GM23338 (cell line): Measurements from ENCODE around the gene DSG1. TPM values are rescaled to one million over a fixed set of nuclear protein-coding genes. Genes with fewer than 3 reads are reported as not detected.

ENCODE experiments used
- ATAC-seq: fragments of 200-7000 bp; cut with Tn5 transposase; 3 replicates; pipeline ENCODE4 v1.9.1; 2020
- DNase-seq: peaks from one replicate; pipeline ENCODE4 v3.0.0-alpha.2; 2015; ENCODE audit warnings: low spot score
- H2AFZ ChIP-seq: fragments of 200-600 bp; sonication (generic); 2 replicates; pipeline ENCODE4 v1.8.0; 2016; ENCODE audit warnings: antibody characterized with exemption, mild to moderate bottlenecking, moderate library complexity
- H3F3A ChIP-seq: fragments of 200-600 bp; sonication (generic); replicated peaks from 2 replicates; pipeline ENCODE4 v1.8.0; 2017; ENCODE audit warnings: antibody characterized with exemption, mixed run types, low read depth
- H3K27ac ChIP-seq: fragments of 200-600 bp; sonication (generic); 2 replicates; pipeline ENCODE4 v1.6.1; 2016; ENCODE audit warnings: low read depth
- H3K27me3 ChIP-seq: fragments of 200-600 bp; sonication (generic); 2 replicates; pipeline ENCODE4 v1.8.0; 2016; ENCODE audit warnings: mild to moderate bottlenecking, mixed run types, moderate library complexity; ENCODE audit not compliant: insufficient read depth
- H3K36me3 ChIP-seq: fragments of 200-600 bp; sonication (generic); 2 replicates; pipeline ENCODE4 v1.8.0; 2016; ENCODE audit warnings: mild to moderate bottlenecking; ENCODE audit not compliant: insufficient read depth
- H3K4me1 ChIP-seq: fragments of 200-600 bp; sonication (generic); 2 replicates; pipeline ENCODE4 v1.8.0; 2016; ENCODE audit warnings: mild to moderate bottlenecking, moderate library complexity; ENCODE audit not compliant: insufficient read depth
- H3K4me2 ChIP-seq: fragments of 200-600 bp; sonication (generic); 2 replicates; pipeline ENCODE4 v1.7.1; 2017; ENCODE audit warnings: mixed run types
- H3K4me3 ChIP-seq: fragments of 200-600 bp; sonication (generic); 2 replicates; pipeline ENCODE4 v1.6.1; 2016; ENCODE audit warnings: mixed run types
- H3K79me2 ChIP-seq: fragments of 200-600 bp; sonication (generic); replicated peaks from 2 replicates; pipeline ENCODE4 v1.8.0; 2017; ENCODE audit warnings: mild to moderate bottlenecking; ENCODE audit not compliant: insufficient read depth
- H3K9me2 ChIP-seq: fragments of 200-600 bp; sonication (generic); 2 replicates; pipeline ENCODE4 v1.8.0; 2017; ENCODE audit not compliant: insufficient read depth
- H4K20me1 ChIP-seq: fragments of 200-600 bp; sonication (generic); replicated peaks from 2 replicates; pipeline ENCODE4 v1.8.0; 2017; ENCODE audit warnings: mild to moderate bottlenecking; ENCODE audit not compliant: insufficient read depth
- H3K27ac Mint-ChIP-seq: 2 replicates; pipeline ENCODE4 v1.8.0; 2020; ENCODE audit warnings: inconsistent platforms, mild to moderate bottlenecking, moderate library complexity, mixed read lengths
- H3K27me3 Mint-ChIP-seq: 3 replicates; pipeline ENCODE4 v1.8.0; 2022; ENCODE audit warnings: low read depth, mild to moderate bottlenecking, moderate library complexity, mixed read lengths, inconsistent platforms; ENCODE audit not compliant: insufficient read depth, poor library complexity
- H3K36me3 Mint-ChIP-seq: 3 replicates; pipeline ENCODE4 v1.8.0; 2021; ENCODE audit warnings: low read depth, mild to moderate bottlenecking, inconsistent platforms, moderate library complexity, mixed read lengths
- H3K4me1 Mint-ChIP-seq: 3 replicates; pipeline ENCODE4 v1.8.0; 2020; ENCODE audit warnings: mild to moderate bottlenecking, inconsistent platforms, mixed read lengths
- H3K4me3 Mint-ChIP-seq: 3 replicates; pipeline ENCODE4 v1.8.0; 2021; ENCODE audit warnings: moderate library complexity, mild to moderate bottlenecking, inconsistent platforms, mixed read lengths
- H3K9me3 Mint-ChIP-seq: 3 replicates; pipeline ENCODE4 v1.8.0; 2020; ENCODE audit warnings: moderate library complexity, mild to moderate bottlenecking, inconsistent platforms, mixed read lengths
- CREB1 ChIP-seq: fragments of 250-450 bp; sonication (Bioruptor Pico); IDR thresholded peaks from 2 replicates; pipeline ENCODE4 v1.5.0; 2020; ENCODE audit warnings: low read depth, mild to moderate bottlenecking, moderate library complexity
- CTCF ChIP-seq, 2 experiments: fragments of 200-600 bp in 1 of 2; sonication (generic) in 1 of 2; conservative IDR thresholded peaks; 2 replicates each; pipeline versions ENCODE4 v1.5.1 to v1.6.1; 2016 to 2017; ENCODE audit warnings: antibody characterized with exemption in 2 of 2, low read depth in 2 of 2, mild to moderate bottlenecking in 2 of 2, moderate library complexity in 1 of 2
- EZH2phosphoT487 ChIP-seq: fragments of 200-600 bp; sonication (generic); IDR thresholded peaks from one replicate; pipeline ENCODE4 v1.8.1; 2018; ENCODE audit warnings: antibody characterized with exemption; ENCODE audit not compliant: unreplicated experiment
- NANOG ChIP-seq: IDR thresholded peaks from 2 replicates; pipeline ENCODE4 v1.6.1; 2016; ENCODE audit warnings: antibody characterized with exemption, borderline replicate concordance
- POLR2AphosphoS5 ChIP-seq: IDR thresholded peaks from 2 replicates; pipeline ENCODE4 v1.6.1; 2016; ENCODE audit warnings: antibody characterized with exemption, low read depth
- STAT1 ChIP-seq: IDR thresholded peaks from one replicate; pipeline ENCODE4 v1.6.1; 2016; ENCODE audit warnings: antibody characterized with exemption; ENCODE audit not compliant: unreplicated experiment
- ZNF462 ChIP-seq: fragments of 250-450 bp; sonication (Bioruptor Pico); IDR thresholded peaks from 2 replicates; pipeline ENCODE4 v1.5.0; 2020; ENCODE audit warnings: mild to moderate bottlenecking, moderate library complexity
- polyA plus RNA-seq: library from polyadenylated mRNA; unstranded; fragments of >200 nt; fragmentation: Nextera tagmentation; extraction: Ambion mirVana; gene quantifications from 2 replicates; pipeline ENCODE4 v1.2.1, GENCODE V29; 2016
- total RNA-seq: library from RNA; depleted of rRNA; stranded (reverse); fragments of >200 nt; shearing (Covaris generic); gene quantifications from 2 replicates; pipeline ENCODE4 v1.2.3, GENCODE V29; 2014
- TF ChIP-seq, protein P1 (sequence below): IDR thresholded peaks from one replicate; pipeline ENCODE4 v1.6.1; 2018; ENCODE audit warnings: antibody characterized with exemption; ENCODE audit not compliant: unreplicated experiment
- TF ChIP-seq, protein P2 (sequence below): IDR thresholded peaks from 2 replicates; pipeline ENCODE4 v1.6.1; 2016; ENCODE audit warnings: antibody characterized with exemption

Gene DSG1
- total and polyA plus RNA-seq, 2 experiments from 2014 or later = not detected

DNA sequence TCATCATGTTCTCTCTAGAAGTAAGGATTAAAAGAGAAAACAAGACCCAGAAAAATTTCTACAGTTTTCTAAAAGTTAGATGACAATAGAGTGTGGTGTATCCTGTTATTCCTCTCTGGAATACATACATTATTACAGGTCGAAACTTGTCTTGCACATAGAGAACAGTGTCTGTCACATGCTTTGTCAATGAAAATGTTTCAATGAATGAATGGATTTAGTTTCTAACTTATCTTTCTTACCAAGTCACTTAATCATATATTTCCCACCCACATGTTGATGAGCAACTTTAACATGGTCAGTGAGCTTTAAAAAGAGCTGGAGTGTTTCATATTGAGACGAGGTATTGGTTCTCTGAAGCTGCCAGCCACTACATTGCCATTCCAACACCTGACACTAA, 63.0 kb downstream of the DSG1 start:
- Histone ChIP-seq H3K36me3 (no peaks in the 10 kb centered on the region), H3K27ac (no peak overlapping the region), H3K4me3 (no peak overlapping the region), H2AFZ (no peak overlapping the region), H3K4me1 (peaks cover 6% of the 10 kb centered on the region; the same call in 1 of the 2 replicates), H3K4me2 (no peak overlapping the region), H3K27me3 (no peaks in the 10 kb centered on the region), H3K9me2 (no peaks in the 10 kb centered on the region), H4K20me1 (no peaks in the 10 kb centered on the region), H3F3A (no peaks in the 10 kb centered on the region), H3K79me2 (no peaks in the 10 kb centered on the region)
- TF ChIP-seq EZH2phosphoT487 = no peak
- no peak for TF ChIP-seq NANOG
- TF ChIP-seq ZNF462 (CRISPR knock-in tag) = no peak
- TF ChIP-seq CTCF (conservative IDR thresholded peaks at IDR 0.05; ENCODE audit: low read depth in 2 of 2) = no peak
- no peak for TF ChIP-seq STAT1
- no peak for TF ChIP-seq POLR2AphosphoS5
- TF ChIP-seq, protein P1, sequence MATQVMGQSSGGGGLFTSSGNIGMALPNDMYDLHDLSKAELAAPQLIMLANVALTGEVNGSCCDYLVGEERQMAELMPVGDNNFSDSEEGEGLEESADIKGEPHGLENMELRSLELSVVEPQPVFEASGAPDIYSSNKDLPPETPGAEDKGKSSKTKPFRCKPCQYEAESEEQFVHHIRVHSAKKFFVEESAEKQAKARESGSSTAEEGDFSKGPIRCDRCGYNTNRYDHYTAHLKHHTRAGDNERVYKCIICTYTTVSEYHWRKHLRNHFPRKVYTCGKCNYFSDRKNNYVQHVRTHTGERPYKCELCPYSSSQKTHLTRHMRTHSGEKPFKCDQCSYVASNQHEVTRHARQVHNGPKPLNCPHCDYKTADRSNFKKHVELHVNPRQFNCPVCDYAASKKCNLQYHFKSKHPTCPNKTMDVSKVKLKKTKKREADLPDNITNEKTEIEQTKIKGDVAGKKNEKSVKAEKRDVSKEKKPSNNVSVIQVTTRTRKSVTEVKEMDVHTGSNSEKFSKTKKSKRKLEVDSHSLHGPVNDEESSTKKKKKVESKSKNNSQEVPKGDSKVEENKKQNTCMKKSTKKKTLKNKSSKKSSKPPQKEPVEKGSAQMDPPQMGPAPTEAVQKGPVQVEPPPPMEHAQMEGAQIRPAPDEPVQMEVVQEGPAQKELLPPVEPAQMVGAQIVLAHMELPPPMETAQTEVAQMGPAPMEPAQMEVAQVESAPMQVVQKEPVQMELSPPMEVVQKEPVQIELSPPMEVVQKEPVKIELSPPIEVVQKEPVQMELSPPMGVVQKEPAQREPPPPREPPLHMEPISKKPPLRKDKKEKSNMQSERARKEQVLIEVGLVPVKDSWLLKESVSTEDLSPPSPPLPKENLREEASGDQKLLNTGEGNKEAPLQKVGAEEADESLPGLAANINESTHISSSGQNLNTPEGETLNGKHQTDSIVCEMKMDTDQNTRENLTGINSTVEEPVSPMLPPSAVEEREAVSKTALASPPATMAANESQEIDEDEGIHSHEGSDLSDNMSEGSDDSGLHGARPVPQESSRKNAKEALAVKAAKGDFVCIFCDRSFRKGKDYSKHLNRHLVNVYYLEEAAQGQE = no peak
- TF ChIP-seq CREB1 (CRISPR knock-in tag) = no peak
- TF ChIP-seq, protein P2, sequence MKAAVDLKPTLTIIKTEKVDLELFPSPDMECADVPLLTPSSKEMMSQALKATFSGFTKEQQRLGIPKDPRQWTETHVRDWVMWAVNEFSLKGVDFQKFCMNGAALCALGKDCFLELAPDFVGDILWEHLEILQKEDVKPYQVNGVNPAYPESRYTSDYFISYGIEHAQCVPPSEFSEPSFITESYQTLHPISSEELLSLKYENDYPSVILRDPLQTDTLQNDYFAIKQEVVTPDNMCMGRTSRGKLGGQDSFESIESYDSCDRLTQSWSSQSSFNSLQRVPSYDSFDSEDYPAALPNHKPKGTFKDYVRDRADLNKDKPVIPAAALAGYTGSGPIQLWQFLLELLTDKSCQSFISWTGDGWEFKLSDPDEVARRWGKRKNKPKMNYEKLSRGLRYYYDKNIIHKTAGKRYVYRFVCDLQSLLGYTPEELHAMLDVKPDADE = no peak
- Mint-ChIP-seq H3K36me3 (no peaks in the 10 kb centered on the region), H3K27ac (no peak overlapping the region), H3K27me3 (no peaks in the 10 kb centered on the region), H3K9me3 (no peaks in the 10 kb centered on the region), H3K4me3 (no peak overlapping the region), H3K4me1 (peaks cover 8% of the 10 kb centered on the region)
- DNase-seq (no peak), ATAC-seq (no peak)
